GM19452 (cell line): ENCODE measurements around the gene GSTM2.
A peak's percentile ranks its signal among the peaks of the same experiment; 100 is the strongest.

Experiments used
- ATAC-seq: cut with Tn5 transposase; IDR thresholded peaks from one replicate; pipeline ENCODE4 v1.9.1; 2021; ENCODE audit not compliant: unreplicated experiment

The GSTM2 gene

DNA sequence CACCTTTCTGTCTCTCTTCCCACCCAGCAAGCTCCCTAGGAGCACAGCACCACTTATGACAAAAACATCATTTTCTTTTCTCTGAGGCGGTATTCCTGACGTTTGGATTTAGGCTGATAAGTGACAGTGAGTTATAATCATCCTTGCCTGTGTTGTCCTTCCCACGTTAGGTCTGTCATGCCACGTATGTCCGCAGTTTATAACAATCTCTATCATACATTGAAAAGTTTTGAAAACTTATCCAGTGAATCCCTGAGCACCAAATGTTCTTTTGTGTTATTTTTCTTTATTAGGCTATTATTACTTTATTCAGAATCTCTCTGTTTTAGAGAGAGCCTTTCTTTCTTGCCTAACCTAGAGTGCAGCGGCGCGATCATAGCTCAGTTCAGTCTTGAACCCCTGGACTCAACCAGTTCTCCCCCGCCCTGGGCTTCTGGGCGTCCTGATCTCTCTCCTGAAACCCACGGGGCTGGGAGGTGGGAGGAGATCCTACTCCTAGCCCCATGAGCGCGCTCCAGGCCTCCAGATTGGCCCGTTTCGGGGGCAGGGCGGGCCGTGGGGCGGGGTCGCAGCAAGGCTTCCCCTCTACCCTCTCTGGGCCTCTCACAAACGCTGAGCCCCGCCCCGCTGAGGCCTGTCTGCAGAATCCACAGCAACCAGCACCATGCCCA lies at the start of gene GSTM2:
Gene GSTM2 (plus strand): TSS at position 606 of the 671 bp plus-strand sequence. CDS start 59 bp downstream, at position 665.
- peak; percentile 83 for ATAC-seq

DNA sequence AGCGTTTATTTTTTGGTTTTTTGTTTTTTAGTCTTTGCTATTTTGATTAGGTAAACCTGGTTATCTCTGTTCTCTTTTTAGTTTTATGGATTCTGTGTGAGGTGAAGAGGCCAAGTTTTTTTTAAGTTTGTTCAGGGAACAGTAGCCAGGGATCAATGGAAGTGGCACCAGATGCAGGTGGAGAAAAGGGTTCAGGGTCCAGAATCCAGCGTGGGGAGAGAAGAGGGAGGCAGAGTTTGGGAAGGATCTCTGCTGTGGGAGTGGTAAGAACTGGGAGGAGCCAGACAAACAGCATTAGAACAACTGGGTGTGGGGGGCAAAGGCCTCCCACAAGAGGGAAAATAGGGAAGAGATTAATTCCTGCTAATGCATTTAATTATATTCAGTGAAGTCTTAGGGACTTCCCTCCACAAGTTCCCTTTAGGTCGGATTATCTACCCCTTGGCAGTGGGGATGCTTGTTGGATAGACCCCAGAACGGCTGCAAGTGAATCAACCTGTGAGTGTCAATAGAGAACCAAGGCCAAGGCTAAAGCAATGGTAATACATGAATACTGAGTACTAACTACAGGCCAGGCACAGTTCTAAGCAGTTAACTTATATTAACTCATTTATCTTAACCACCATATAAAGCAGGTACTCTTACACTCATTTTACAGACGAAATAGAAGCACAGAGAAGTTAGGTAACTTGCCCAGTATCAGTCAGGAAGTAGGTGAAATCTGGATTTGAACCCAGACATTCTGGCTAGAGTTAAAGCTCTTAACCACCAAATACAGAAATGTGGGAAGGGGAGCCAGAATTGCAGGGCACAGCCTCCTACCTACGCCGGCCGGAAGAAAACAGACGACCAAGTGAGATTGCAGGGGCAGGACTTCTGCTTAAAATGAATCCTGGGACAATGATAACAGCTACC lies 48.9 kb upstream of the GSTM2 start:
- no peak for ATAC-seq

DNA sequence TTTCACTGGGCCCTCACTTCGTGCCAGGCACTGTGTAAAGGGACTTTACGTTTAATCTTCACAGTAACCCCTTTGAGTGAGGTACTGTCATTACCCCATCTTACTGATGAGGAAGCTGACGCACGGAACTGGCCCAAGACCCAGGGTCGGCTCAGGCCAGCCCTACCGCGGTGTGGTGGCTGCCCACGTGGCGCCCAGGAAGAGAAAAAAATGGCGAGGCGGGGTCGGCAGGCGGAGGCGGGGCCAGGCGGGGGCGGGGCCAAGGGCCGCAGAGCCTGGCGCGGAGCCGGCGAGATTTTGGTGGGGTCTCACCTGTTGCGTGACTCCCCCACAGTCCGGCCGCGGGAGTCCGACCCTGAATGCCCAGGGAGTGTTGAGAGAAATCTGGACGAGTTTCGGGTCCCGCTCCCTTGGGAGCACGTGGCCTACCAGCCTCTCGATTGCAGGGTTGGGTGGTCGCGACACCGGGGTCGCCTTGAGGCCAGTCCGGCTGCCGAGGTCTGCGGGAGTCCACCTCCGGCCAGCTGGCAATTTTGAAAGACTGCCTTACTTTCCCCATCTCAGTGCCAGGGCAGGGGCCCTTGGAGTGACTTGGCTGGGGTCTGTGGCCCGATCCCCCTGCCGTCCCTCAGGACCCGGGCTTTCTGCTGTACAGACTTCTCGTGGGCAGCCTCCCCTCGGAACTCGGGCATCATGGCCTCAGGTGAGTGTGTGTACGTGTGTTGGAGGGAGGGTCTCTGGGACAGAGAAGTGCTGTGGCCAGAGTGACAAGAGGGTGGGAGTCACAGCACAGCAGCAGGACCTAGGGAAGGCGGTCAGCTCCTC lies 48.1 kb upstream of the GSTM2 start, which contains the start of the genes AMPD2 and GNAT2:
Gene AMPD2 (plus strand): TSS at position 262 of the 825 bp plus-strand sequence. CDS start 1,339 bp downstream, outside the sequence.
Gene GNAT2 (minus strand): TSS at position 41 of the 825 bp plus-strand sequence. CDS start 6,746 bp downstream, outside the sequence.
- ATAC-seq, result peak; percentile 50

DNA sequence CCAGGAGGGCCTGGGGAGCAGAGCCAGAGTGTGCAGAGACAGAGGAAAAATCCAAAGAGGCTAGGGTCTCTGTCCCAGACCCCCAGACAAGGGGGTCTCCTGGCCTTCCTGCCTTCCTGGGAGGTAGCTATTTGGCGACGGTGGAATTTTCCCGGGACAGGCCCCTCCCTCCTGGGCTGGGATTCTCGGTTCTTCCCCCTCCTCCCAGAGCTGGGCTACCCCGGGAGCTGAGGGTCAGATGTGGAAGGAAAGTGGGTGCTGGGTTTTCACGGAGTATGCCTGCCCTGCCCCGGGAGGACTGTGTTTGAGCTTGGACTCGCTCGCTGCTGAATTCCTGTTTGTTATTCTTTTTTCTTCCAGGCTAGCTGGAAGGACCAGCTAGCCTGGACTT lies 47.5 kb upstream of the GSTM2 start:
- no peak for ATAC-seq

DNA sequence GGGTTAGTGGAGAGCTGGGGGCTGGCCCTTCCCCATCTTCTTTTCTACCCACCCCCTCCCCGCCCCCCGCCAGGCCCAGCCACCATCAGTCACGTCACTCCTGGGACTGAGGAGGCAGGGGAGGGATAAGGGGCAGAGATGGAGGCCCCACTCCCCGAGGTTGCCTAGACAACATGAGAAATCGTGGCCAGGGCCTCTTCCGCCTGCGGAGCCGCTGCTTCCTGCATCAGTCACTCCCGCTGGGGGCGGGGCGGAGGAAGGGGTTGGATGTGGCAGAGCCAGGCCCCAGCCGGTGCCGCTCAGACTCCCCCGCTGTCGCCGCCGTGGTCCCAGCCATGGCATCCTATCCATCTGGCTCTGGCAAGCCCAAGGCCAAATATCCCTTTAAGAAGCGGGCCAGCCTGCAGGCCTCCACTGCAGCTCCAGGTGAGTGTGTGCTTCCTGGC lies 47.0 kb upstream of the GSTM2 start:
- ATAC-seq, result peak; percentile 74

DNA sequence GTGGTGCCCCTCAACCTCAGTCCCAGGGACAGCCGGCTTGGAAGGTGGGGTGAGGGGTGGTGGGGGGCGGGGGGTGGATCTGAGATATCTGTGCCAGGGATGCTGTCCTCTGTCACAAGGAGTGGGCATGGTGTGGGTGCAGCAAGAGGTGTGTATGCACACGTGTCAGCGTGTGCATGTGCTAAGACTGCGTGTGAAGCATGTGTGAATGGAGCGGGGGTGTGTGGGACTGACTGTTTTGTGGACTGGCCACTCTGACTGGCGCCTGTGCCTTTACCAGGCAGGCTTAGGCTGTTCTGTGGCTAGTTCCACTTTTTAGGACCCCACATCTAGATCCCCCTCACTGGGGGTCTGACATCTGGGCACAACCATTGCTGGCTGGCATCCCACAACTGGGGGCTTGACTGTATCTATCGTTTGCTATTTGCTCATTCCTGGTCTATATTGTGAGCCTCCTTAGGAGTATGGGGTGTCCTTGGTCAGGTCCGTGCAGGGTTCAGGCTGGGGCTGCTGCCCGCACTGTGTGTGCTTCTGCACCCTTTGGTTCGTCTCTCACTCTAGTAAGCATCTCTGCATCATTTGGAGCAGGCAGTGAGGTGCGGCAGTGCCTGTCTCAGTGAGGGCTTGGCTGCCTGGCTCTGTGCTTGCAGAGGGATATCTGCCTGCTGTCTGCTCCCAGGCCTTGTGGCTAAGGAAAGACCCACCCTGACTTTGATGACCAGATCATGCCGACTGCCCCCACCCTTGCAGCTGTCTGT lies 46.3 kb upstream of the GSTM2 start:
- no peak for ATAC-seq

DNA sequence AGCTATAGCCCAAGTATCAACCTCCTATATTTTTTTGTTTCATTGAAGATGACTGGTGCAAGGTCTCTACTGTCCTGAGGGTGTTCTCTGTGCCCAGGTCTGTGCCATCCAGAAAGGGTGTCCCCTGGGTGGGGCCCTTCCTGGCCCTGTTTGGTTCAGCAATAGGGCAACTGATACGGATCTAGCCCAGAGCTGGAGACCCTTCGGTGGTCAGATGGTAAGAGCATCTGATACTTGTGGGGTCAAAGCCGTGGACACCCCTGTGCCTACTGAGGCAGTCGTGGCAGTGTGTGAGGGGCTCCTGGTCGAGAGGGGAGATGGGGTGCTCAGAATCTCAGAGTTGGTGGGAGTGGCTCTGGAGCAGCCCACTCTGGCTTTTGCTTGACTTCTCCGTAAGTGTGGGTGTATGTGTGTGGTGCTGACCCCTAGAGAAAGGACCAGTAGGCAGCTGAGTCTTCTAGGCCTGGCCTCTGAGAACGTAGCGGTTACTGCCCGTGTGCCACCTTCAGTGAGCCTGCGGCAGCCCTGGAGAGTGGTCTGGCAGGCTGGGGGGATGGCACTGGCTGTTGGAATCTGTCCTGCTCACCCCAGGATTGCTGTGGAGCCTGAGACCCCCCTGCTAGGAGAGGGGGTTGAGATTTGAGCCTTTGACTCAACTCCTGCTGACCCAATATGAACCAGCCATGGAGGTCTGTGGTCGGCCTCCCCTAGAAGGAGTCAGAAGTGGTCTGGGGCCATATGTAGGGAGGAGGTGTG lies 45.5 kb upstream of the GSTM2 start:
- no peak for ATAC-seq

DNA sequence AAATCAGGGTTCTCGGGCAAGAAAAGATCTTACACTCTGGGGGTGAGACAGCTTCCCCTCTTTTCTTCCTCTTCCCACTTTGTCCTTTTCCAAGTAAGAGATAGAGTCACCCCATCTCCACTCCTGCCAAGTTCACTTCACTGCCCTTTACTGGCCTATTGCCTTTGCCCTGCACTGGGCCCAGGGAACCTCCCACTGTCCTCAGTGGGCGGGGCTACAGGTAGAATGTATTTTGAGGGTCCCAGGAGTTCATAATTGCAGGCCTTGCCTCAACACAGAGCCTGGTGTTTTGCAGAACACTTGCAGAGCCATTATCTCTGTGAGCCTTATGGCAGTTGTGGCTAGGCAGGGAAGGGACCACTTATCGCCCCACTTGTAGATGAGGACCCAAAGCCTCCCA lies 45.0 kb upstream of the GSTM2 start:
- ATAC-seq, result no peak

DNA sequence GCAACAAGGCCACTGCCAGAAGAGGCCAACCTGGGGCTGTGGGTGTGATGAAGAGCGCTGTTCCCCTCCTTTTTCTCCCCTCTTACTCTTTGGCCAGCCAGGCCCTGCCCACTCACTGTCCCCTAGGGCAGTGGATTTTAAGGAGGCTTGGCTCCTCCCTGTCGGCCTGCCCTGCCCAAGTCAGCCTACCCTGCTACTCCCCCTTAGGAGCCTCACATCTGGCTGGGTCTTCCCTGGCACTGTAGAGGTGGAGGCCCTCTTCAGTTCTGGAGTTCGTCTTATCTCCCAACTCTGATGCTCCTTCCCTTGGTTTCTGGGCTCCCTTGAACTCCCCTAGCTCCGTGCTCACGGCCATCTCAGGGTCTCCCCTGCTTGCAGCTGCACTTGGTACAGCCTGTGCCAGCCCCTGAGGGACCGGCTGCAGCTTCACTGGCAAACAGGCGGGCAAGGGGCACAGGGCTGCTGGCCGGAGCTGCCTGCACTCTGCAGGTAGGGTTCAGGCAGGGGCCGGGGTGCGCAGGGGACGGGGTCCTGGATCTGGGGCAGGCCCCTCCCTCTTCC lies 44.2 kb upstream of the GSTM2 start:
- no peak for ATAC-seq

DNA sequence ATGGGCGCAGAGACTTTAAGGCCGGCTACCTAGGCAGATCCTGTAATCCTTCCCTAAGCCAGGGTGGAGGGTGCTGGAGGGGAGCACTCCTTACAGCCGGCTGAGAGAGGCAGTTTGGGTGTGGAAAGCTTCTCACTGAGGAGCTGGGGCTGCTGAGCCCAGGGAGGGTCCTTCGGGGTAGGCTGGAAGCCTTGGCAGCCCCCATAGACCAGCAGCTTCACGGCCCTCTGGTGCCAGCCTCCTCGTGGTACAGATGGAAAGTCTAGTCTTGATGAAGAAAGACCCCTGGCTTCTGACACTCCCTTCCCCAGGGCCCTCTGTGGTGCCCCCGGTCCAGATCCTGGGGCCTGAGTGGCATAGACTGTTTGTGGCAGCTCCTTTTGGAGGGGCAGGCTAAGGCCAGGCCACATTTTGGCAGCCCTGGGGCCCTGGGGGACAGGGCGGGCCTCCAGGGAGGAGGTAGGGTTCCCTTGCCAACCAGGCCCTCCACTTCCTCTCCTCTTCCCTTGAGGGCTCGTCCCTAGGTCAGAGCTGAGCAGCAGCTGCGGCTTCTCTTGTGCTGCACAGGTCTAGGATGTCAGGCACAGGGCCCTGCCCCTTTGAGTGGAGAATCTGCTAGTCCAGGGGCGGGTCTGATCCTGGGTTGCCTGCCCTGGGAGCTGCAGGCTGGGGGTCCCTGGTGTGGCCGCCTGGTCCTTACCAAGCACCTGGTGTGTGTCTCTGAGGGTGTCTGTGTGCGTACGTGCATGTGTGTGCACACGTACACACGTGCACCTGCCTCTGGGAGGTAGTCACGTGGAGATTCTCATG lies 43.5 kb upstream of the GSTM2 start:
- ATAC-seq, result no peak

DNA sequence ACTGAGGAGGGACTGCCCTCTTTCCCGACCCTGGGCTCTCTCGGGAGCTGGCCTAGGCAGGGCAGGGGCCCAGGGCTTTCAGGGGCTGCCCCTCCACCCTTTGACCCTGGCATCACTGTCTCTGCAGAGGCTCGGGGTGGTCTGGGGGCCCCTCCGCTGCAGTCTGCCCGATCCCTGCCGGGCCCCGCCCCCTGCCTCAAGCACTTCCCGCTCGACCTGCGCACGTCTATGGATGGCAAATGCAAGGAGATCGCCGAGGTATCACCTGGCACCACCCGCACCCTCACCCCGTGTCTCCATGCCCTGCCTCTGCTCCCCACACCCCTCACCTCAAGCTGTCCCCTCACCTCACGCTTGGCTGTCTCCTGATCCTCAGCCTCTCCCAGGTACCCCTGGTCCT lies 42.7 kb upstream of the GSTM2 start:
- no peak for ATAC-seq

DNA sequence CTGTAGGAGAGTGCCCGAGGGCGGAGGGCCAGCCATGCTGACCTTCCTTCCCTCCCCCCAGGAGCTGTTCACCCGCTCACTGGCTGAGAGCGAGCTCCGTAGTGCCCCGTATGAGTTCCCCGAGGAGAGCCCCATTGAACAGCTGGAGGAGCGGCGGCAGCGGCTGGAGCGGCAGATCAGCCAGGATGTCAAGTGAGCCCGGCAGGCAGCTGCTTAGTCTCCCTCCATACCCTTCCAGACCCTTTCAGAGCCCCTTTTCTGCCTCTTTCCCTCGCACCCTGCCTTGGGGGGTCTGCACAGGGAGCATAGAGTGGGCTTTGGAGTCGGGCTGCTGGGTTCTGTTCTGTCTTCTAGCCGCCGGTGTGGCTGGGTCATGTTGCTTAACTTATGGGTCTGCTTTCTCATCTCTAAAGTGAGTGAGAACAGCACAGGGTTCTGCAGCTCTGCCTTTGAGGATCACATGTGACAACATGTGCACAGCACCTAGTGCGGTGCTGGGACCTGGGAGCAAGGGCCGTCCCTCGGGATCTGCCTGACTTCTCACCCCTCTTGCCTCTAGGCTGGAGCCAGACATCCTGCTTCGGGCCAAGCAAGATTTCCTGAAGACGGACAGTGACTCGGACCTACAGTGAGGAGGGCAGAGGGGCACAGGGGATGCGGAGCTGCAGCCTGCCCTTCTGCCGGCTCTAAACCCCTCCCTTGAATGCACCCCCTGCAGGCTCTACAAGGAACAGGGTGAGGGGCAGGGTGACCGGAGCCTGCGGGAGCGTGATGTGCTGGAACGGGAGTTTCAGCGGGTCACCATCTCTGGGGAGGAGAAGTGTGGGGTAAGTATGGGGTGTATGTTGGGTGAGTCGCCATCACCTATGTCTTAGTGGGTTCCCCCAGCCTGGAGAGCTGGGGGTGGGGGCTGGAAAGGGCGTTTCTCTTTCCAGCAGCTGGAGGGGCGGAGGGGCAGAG lies 42.0 kb upstream of the GSTM2 start:
- ATAC-seq, result no peak

DNA sequence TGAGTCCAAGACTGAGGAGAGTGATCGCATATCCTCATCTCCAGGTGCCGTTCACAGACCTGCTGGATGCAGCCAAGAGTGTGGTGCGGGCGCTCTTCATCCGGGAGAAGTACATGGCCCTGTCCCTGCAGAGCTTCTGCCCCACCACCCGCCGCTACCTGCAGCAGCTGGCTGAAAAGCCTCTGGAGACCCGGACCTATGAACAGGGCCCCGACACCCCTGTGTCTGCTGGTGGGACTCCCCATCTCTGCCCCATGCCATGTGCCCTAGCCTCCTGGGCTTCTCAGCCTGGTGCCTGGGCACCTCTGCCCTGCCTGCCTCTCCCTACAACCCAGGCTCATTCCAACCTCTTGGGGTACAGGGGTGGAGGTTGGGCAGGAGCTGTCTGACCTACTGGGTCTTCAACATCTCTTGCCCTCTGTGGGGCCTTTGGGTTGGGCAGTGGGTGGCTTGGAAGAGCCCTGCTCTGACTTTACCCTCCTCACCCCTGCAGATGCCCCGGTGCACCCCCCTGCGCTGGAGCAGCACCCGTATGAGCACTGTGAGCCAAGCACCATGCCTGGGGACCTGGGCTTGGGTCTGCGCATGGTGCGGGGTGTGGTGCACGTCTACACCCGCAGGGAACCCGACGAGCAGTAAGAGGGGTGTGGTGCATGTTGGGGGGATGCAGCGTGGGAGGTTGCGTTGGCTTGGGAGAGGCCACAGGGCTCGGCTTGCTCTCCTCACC lies 41.0 kb upstream of the GSTM2 start:
- ATAC-seq, result no peak

DNA sequence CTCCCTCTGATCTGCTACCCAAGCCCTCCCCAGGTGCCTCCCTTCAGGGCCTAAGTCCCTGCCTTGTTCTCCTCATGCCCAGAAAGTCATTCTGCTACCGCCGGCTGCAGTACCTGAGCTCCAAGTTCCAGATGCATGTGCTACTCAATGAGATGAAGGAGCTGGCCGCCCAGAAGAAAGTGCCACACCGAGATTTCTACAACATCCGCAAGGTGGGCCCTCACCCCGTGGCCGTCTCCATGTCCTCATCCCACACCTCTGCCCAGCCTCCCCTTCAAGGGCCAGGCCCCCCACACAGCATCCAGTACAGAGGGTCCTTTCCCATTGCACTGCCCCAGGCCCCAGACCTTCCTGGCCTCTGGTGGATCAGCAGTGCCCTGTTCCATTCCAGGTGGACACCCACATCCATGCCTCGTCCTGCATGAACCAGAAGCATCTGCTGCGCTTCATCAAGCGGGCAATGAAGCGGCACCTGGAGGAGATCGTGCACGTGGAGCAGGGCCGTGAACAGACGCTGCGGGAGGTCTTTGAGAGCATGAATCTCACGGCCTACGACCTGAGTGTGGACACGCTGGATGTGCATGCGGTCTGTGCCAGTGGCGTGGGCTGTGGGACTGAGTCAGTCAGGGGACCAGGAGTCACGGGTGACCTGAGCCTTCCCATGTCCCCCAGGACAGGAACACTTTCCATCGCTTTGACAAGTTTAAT lies 40.0 kb upstream of the GSTM2 start:
- no peak for ATAC-seq

DNA sequence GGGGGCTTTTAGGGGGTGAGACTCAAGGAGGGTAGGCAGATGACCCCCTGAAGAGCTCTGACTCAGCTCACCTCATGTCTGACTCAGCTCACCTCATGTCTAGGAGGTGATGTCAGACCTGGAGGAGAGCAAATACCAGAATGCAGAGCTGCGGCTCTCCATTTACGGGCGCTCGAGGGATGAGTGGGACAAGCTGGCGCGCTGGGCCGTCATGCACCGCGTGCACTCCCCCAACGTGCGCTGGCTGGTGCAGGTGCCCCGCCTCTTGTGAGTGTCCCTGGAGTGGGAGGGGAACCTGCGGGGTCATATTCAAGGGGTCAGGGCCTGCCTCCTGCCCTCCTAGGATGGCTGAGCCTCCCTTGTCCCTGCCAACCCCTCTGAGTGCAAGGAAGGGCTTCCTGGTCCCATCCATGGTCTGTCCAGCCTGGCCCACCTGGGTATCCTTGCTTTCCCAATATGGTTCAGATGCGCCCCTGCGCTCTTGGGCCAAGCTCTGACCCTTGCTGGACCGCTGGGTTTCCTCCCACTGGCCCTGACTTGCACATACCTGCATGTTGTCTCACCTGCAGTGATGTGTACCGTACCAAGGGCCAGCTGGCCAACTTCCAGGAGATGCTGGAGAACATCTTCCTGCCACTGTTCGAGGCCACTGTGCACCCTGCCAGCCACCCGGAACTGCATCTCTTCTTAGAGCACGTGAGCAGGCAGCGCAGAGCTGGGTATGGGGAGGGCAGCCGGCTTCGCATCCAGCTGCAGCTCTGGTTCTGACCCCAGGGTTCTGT lies 39.1 kb upstream of the GSTM2 start:
- ATAC-seq, result no peak
